Chondrocyte (in vitro differentiated cells): Measurements from ENCODE around the gene MLPH. TPM values are rescaled to one million over a fixed set of nuclear protein-coding genes. Genes with fewer than 3 reads are reported as not detected.

Source experiments
- DNase-seq: peaks from one replicate; pipeline ENCODE4 v3.0.0; 2021; ENCODE audit warnings: mixed read lengths, low spot score
- H3K27ac Mint-ChIP-seq: one replicate; pipeline ENCODE4 v1.8.0; 2021; ENCODE audit warnings: mild to moderate bottlenecking, moderate library complexity, mixed read lengths; ENCODE audit not compliant: unreplicated experiment
- H3K27me3 Mint-ChIP-seq: 2 replicates; pipeline ENCODE4 v1.8.0; 2021; ENCODE audit warnings: low read depth, mixed read lengths
- H3K36me3 Mint-ChIP-seq: 2 replicates; pipeline ENCODE4 v1.8.0; 2021; ENCODE audit warnings: low read depth, mixed read lengths
- H3K4me1 Mint-ChIP-seq: 2 replicates; pipeline ENCODE4 v1.8.0; 2021; ENCODE audit warnings: low read depth, mild to moderate bottlenecking, mixed read lengths
- H3K4me3 Mint-ChIP-seq: one replicate; pipeline ENCODE4 v1.8.0; 2021; ENCODE audit warnings: mild to moderate bottlenecking, moderate library complexity, mixed read lengths; ENCODE audit not compliant: unreplicated experiment
- H3K9me3 Mint-ChIP-seq: 2 replicates; pipeline ENCODE4 v1.8.0; 2021; ENCODE audit warnings: low read depth, mixed read lengths
- total RNA-seq: library from RNA; stranded (reverse); gene quantifications from 3 replicates; pipeline ENCODE4 v1.2.1, GENCODE V29; 2021
- TF ChIP-seq, protein P1 (sequence below): fragments of 200-600 bp; sonication (generic); IDR thresholded peaks from 2 replicates; pipeline ENCODE4 v1.5.0; 2021; ENCODE audit warnings: antibody characterized with exemption, mild to moderate bottlenecking, moderate library complexity

Gene MLPH
- total RNA-seq, 1 donor from 2014 or later = 6.1 TPM

DNA sequence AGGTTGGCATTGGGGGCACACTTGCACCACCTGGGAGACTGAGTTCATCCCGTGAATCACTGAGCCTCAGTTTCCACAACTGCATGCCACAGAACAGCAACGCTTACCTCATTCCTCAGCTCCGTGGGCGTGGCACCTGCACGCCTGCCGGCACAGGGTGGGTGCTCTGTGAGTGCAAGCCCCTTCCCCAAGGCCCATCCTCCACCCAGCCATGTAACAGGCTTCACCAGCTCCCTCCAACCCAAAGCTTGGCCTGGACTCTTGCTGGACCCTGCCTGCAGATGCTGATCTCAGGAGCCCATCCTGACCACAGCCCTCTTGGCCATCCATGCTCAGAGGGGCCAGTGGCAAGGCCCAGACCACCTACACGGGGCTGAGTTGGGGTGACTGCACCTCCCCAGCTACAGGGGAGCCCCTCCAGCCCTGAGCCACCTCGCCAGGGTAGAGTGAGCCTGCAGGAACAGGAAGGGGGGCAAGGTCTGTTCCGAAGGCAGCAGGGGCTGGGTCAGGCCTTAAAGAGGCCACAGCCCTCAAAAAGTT is 81.1 kb downstream of the MLPH start:
- H3K4me1 Mint-ChIP-seq = peaks cover 12% of the 10 kb centered on the region

DNA sequence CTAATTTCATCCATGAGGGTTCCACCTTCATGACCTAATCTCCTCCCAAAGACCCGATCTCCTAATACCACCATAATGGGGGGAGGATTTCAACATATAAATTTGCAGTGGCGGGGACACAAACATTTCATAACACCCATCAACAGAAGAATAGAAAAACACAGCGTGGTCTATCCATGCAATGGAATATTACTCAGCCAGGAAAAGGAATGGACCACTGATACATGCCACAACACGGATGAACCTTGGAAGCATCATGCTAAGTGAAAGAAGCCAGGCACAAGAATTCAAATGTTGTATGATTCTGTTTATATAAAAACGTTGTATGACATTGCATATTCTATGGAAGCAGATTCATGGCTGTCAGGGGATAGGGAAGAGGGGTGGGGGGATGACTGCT is 82.0 kb downstream of the MLPH start:
- Mint-ChIP-seq H3K4me3 (no peak overlapping the region), H3K9me3 (peaks cover 3% of the 10 kb centered on the region), H3K27me3 (peaks cover 3% of the 10 kb centered on the region), H3K27ac (no peak overlapping the region), H3K4me1 (peaks cover 12% of the 10 kb centered on the region), H3K36me3 (no peaks in the 10 kb centered on the region)
- TF ChIP-seq, protein P1, sequence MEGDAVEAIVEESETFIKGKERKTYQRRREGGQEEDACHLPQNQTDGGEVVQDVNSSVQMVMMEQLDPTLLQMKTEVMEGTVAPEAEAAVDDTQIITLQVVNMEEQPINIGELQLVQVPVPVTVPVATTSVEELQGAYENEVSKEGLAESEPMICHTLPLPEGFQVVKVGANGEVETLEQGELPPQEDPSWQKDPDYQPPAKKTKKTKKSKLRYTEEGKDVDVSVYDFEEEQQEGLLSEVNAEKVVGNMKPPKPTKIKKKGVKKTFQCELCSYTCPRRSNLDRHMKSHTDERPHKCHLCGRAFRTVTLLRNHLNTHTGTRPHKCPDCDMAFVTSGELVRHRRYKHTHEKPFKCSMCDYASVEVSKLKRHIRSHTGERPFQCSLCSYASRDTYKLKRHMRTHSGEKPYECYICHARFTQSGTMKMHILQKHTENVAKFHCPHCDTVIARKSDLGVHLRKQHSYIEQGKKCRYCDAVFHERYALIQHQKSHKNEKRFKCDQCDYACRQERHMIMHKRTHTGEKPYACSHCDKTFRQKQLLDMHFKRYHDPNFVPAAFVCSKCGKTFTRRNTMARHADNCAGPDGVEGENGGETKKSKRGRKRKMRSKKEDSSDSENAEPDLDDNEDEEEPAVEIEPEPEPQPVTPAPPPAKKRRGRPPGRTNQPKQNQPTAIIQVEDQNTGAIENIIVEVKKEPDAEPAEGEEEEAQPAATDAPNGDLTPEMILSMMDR = no peak
- DNase-seq = no peak

More for the DNA sequence above, 81.1 kb downstream of the MLPH start:
- TF ChIP-seq, protein P1 = no peak
- no peaks in the 10 kb centered on the region for H3K36me3 Mint-ChIP-seq
- H3K27ac Mint-ChIP-seq = no peak overlapping the region
- H3K4me3 Mint-ChIP-seq = no peak overlapping the region
- H3K27me3 Mint-ChIP-seq = peaks cover 8% of the 10 kb centered on the region
- peak; percentile 73 for DNase-seq
- peaks cover 3% of the 10 kb centered on the region for H3K9me3 Mint-ChIP-seq

DNA sequence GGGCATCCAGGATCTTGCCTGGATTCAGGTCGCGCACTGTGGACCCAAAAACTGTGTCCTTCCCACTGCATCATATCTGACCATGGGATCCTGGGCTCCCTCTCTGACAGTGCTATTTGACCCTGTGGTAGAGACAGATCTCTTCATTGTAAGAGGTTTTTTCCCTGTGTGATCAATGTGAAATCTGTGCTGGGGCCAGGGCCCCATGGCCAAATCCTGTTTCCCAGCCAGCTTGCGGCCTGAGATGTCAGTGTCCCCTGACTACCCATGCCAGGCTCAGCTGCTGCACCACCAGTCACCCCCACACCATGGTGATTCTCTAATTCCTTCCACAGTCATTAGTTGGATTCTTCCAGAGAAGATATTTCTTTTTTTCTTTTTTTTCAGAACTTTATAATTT is 82.8 kb downstream of the MLPH start:
- H3K36me3 Mint-ChIP-seq = no peaks in the 10 kb centered on the region
- peaks cover 2% of the 10 kb centered on the region for H3K27me3 Mint-ChIP-seq
- no peak overlapping the region for H3K27ac Mint-ChIP-seq
- TF ChIP-seq, protein P1 = no peak
- H3K4me3 Mint-ChIP-seq = no peak overlapping the region
- H3K4me1 Mint-ChIP-seq = peaks cover 12% of the 10 kb centered on the region
- no peak for DNase-seq
- peaks cover 3% of the 10 kb centered on the region for H3K9me3 Mint-ChIP-seq

DNA sequence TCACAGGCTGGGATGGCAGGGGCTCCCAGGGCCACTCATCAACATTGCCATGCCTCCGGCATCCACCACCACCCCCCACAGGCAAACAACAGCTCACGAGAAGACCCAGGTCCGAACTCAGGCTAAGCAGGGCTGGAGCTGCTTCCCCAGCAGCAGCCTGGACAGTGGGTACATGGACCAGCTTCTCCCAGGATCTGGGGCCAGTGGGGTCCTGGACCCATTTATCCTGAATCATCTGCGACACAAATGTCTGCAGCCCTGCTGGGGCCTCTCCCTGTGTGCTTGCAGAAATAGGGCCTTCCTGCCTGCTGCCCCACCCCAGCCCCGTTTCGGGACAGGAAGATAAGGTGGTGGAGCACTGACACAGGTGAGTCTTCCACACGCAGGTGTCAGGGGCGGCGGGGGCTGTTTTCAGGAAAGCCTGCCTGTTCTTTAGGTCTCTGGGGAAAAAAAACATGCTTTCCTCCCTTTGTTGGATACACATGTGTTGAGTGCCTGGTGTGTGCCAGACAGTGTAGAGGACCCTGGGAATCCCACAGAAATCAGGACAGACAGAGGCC is 83.8 kb downstream of the MLPH start:
- no peak overlapping the region for H3K4me3 Mint-ChIP-seq
- H3K4me1 Mint-ChIP-seq = peaks cover 12% of the 10 kb centered on the region
- no peaks in the 10 kb centered on the region for H3K36me3 Mint-ChIP-seq
- peaks cover 3% of the 10 kb centered on the region for H3K9me3 Mint-ChIP-seq
- TF ChIP-seq, protein P1 = no peak
- H3K27ac Mint-ChIP-seq = no peak overlapping the region
- peak; percentile 57 for DNase-seq
- H3K27me3 Mint-ChIP-seq = peaks cover 2% of the 10 kb centered on the region

DNA sequence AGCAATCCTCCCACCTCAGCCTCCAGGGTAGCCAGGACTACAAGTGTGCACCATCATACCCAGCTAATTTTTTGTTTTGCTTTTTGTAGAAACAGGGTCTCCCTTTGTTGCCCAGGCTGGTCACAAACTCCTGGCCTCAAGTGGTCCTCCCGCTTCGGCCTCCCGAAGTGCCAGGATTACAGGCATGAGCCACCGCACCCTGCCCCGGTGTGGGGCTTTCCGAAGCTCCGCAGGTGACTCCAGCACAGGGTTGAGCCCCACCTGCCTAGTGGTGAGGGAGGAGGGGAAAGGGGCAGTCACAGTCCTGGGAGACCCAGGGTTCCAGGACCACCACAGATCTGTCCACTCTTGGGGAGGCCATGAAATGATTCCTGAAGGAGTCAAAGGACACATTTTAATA is 84.5 kb downstream of the MLPH start:
- Mint-ChIP-seq H3K4me3 (no peak overlapping the region), H3K27ac (peak overlapping the region; percentile 54)

More for the DNA sequence above, 84.5 kb downstream of the MLPH start:
- TF ChIP-seq, protein P1 = no peak
- peaks cover 12% of the 10 kb centered on the region for H3K4me1 Mint-ChIP-seq
- H3K36me3 Mint-ChIP-seq = no peaks in the 10 kb centered on the region
- peaks cover 3% of the 10 kb centered on the region for H3K9me3 Mint-ChIP-seq
- H3K27me3 Mint-ChIP-seq = peaks cover 2% of the 10 kb centered on the region
- peak; percentile 58 for DNase-seq
